CD14-positive monocyte (primary cell): ENCODE results near the gene ZCWPW1. TPM values are rescaled to one million over a fixed set of nuclear protein-coding genes. Genes with fewer than 3 reads are reported as not detected.

Experiments used
- DNase-seq, 3 donors: peaks; one replicate each; pipeline ENCODE4 v3.0.0-alpha.2; 2011 to 2022
- H2AFZ ChIP-seq: 2 replicates; pipeline ENCODE4 v1.6.0; 2012; ENCODE audit warnings: mild to moderate bottlenecking, low read depth, low read length, inconsistent platforms; ENCODE audit not compliant: insufficient read depth, poor library complexity, severe bottlenecking
- H3K27ac ChIP-seq, 2 donors: 1 replicate in 1 of 2; 2 replicates in 1 of 2; pipeline ENCODE4 v1.5.1; 2012 to 2013; ENCODE audit warnings: low read length in 2 of 2, control low read depth in 1 of 2, inconsistent platforms in 1 of 2, low read depth in 1 of 2, mild to moderate bottlenecking in 1 of 2
- H3K27me3 ChIP-seq, 2 donors: one replicate each; pipeline versions ENCODE4 v1.6.0 to v1.6.1; 2011 to 2013; ENCODE audit warnings: low read length in 2 of 2; ENCODE audit not compliant: control insufficient read depth in 2 of 2, insufficient read depth in 2 of 2
- H3K36me3 ChIP-seq, 2 donors: replicated peaks in 1 of 2; 1 replicate in 1 of 2; 2 replicates in 1 of 2; pipeline versions ENCODE4 v1.5.1 to v1.6.1; 2012 to 2013; ENCODE audit warnings: low read length in 2 of 2, control low read depth in 1 of 2, inconsistent platforms in 1 of 2, mild to moderate bottlenecking in 1 of 2; ENCODE audit not compliant: insufficient read depth in 2 of 2, control insufficient read depth in 1 of 2
- H3K4me1 ChIP-seq, 2 donors: 1 replicate in 1 of 2; 2 replicates in 1 of 2; pipeline versions ENCODE4 v1.5.1 to v1.6.1; 2012 to 2013; ENCODE audit warnings: low read length in 2 of 2, control low read depth in 1 of 2, inconsistent platforms in 1 of 2, mild to moderate bottlenecking in 1 of 2, moderate library complexity in 1 of 2; ENCODE audit not compliant: insufficient read depth in 2 of 2, control insufficient read depth in 1 of 2
- H3K4me2 ChIP-seq: replicated peaks from 2 replicates; pipeline ENCODE3; 2012; ENCODE audit warnings: low read length, moderate library complexity, mild to moderate bottlenecking; ENCODE audit not compliant: poor library complexity, severe bottlenecking; ENCODE audit errors: extremely low read depth
- H3K4me3 ChIP-seq, 3 experiments: fragments of 200-600 bp in 1 of 3; sonication (generic) in 1 of 3; replicated peaks in 1 of 3; 1 replicate in 2 of 3; 2 replicates in 1 of 3; pipeline ENCODE4 v1.5.1; 2011 to 2013; ENCODE audit warnings: low read length in 3 of 3, mild to moderate bottlenecking in 3 of 3, control low read depth in 2 of 3, low read depth in 2 of 3, inconsistent platforms in 1 of 3, moderate library complexity in 1 of 3
- H3K79me2 ChIP-seq: 2 replicates; pipeline ENCODE4 v1.6.0; 2012; ENCODE audit warnings: mild to moderate bottlenecking, control low read depth, inconsistent platforms, low read length, moderate library complexity; ENCODE audit not compliant: insufficient read depth
- H3K9ac ChIP-seq: 2 replicates; pipeline ENCODE4 v1.6.0; 2017; ENCODE audit warnings: low read length, mild to moderate bottlenecking; ENCODE audit not compliant: insufficient read depth, poor library complexity, severe bottlenecking
- H3K9me3 ChIP-seq, 2 donors: replicated peaks in 1 of 2; 1 replicate in 1 of 2; 2 replicates in 1 of 2; pipeline versions ENCODE4 v1.5.1 to v1.6.1; 2012 to 2013; ENCODE audit warnings: low read length in 2 of 2, control low read depth in 1 of 2; ENCODE audit not compliant: control insufficient read depth in 1 of 2, insufficient read depth in 1 of 2
- H4K20me1 ChIP-seq: 2 replicates; pipeline ENCODE4 v1.6.0; 2012; ENCODE audit warnings: mild to moderate bottlenecking, low read length, control low read depth, moderate library complexity; ENCODE audit not compliant: insufficient read depth
- H3K27ac Mint-ChIP-seq, 7 donors: one replicate each; pipeline ENCODE4 v1.8.0; 2020; ENCODE audit warnings: mild to moderate bottlenecking in 7 of 7, mixed read lengths in 7 of 7, moderate library complexity in 6 of 7, inconsistent platforms in 2 of 7
- H3K27me3 Mint-ChIP-seq, 3 donors: one replicate each; pipeline ENCODE4 v1.8.0; 2021 to 2022; ENCODE audit warnings: low read depth in 3 of 3, mild to moderate bottlenecking in 3 of 3, mixed read lengths in 3 of 3, moderate library complexity in 3 of 3, inconsistent platforms in 1 of 3
- H3K36me3 Mint-ChIP-seq, 2 donors: one replicate each; pipeline ENCODE4 v1.8.0; 2020; ENCODE audit warnings: mixed read lengths in 2 of 2, inconsistent platforms in 1 of 2, mild to moderate bottlenecking in 1 of 2
- H3K4me1 Mint-ChIP-seq: one replicate; pipeline ENCODE4 v1.8.0; 2020; ENCODE audit warnings: mild to moderate bottlenecking, mixed read lengths
- H3K4me3 Mint-ChIP-seq, 2 donors: one replicate each; pipeline ENCODE4 v1.8.0; 2020; ENCODE audit warnings: mild to moderate bottlenecking in 2 of 2, mixed read lengths in 2 of 2, moderate library complexity in 1 of 2
- H3K9me3 Mint-ChIP-seq, 7 donors: one replicate each; pipeline ENCODE4 v1.8.0; 2020 to 2022; ENCODE audit warnings: mixed read lengths in 7 of 7, mild to moderate bottlenecking in 6 of 7, moderate library complexity in 6 of 7, inconsistent platforms in 2 of 7
- CTCF ChIP-seq: fragments of 200-600 bp; IDR thresholded peaks from one replicate; pipeline ENCODE4 v1.8.0; 2022; ENCODE audit warnings: antibody characterized with exemption, mild to moderate bottlenecking
- WGBS: methylation state at CpG from one replicate; pipeline ENCODE4 v1.1.5; 2013; ENCODE audit warnings: missing lambda C conversion rate; ENCODE audit not compliant: insufficient coverage; 5-methylcytosine and 5-hydroxymethylcytosine counted together
- intact Hi-C, 2 donors: fragments of 100-400 bp; cut with micrococcal nuclease; formaldehyde crosslinking; loops; one replicate each; pipeline versions ENCODE4 v1.15.0 to v1.15.1; 2023
- polyA plus RNA-seq, 3 donors: library from polyadenylated mRNA; depleted of rRNA in 1 of 3; unstranded in 2 of 3; stranded (reverse) in 1 of 3; fragments of 300-500 nt in 2 of 3; fragments of >200 nt in 1 of 3; fragmentation: Illumina TruSeq in 2 of 3; gene quantifications; 1 replicate in 2 of 3; 2 replicates in 1 of 3; pipeline ENCODE4 v1.2.3, GENCODE V29; 2012 to 2021

The ZCWPW1 gene
- polyA plus RNA-seq, 3 donors, result 0.60 to 1.9 (median 1.2) TPM

- no peak overlapping the region for H3K9ac ChIP-seq
- peak overlapping the region; percentile 98 to 99 for H3K27ac ChIP-seq
- Mint-ChIP-seq H3K4me1 (peaks cover 90% of the 10 kb centered on the region), H3K4me3 (no peak overlapping the region), H3K27me3 (peaks cover 0 to 5% (median 0%) of the 10 kb centered on the region in 3 donors), H3K36me3 (peaks cover 17 to 19% of the 10 kb centered on the region in 2 donors), H3K9me3 (no peaks in the 10 kb centered on the region), H3K27ac (peak overlapping the region; percentile 99 to 100 (median 99))
- no peaks in the 10 kb centered on the region for H3K9me3 ChIP-seq
- H3K79me2 ChIP-seq, result peaks cover 69% of the 10 kb centered on the region
- no peaks in the 10 kb centered on the region for H4K20me1 ChIP-seq
- no peak for DNase-seq
- TF ChIP-seq CTCF, result no peak
- no peaks in the 10 kb centered on the region for H3K27me3 ChIP-seq
- H2AFZ ChIP-seq, result no peak overlapping the region
- 94% methylated on average over 2 of the region's 4 CpGs for WGBS
- peaks cover 4 to 8% of the 10 kb centered on the region in 2 donors for H3K36me3 ChIP-seq
- peaks cover 93 to 97% of the 10 kb centered on the region in 2 donors for H3K4me1 ChIP-seq
- no peak overlapping the region for H3K4me3 ChIP-seq
- intact Hi-C loops, result no loop called here
- H3K4me2 ChIP-seq, result no peak overlapping the region
These were observed 58.2 kb downstream of the ZCWPW1 start for GRCh38 chr7:100370303-100370702.

GRCh38 chr7:100369105-100369504 is 59.4 kb downstream of the ZCWPW1 start:
- Histone ChIP-seq H3K27ac (peak overlapping the region; percentile 98 to 99), H2AFZ (no peak overlapping the region), H3K79me2 (peaks cover 57% of the 10 kb centered on the region), H3K36me3 (peaks cover 0 to 3% of the 10 kb centered on the region in 2 donors), H3K9me3 (no peaks in the 10 kb centered on the region), H3K27me3 (no peaks in the 10 kb centered on the region), H3K4me2 (peak overlapping the region; percentile 24), H3K4me1 (peaks cover 90 to 95% of the 10 kb centered on the region in 2 donors), H4K20me1 (no peaks in the 10 kb centered on the region), H3K9ac (peak overlapping the region; percentile 71), H3K4me3 (peak overlapping the region in 1 of 3 experiments; percentile 43)
- intact Hi-C loops, result no loop called here
- peak; percentile 98 to 100 (median 98) for DNase-seq
- Mint-ChIP-seq H3K4me1 (peaks cover 89% of the 10 kb centered on the region), H3K4me3 (peak overlapping the region in 1 of 2 donors; percentile 30), H3K9me3 (no peaks in the 10 kb centered on the region), H3K27me3 (peaks cover 0 to 5% (median 0%) of the 10 kb centered on the region in 3 donors), H3K27ac (peak overlapping the region; percentile 99 to 100 (median 99)), H3K36me3 (peaks cover 9 to 12% of the 10 kb centered on the region in 2 donors)
- no peak for TF ChIP-seq CTCF
- 0% methylated on average over 5 of the region's 6 CpGs for WGBS
